GM18519 (cell line): ENCODE measurements around the gene ZFP36.
"Not testable (repeated sequence)": the region's sequence is repeated elsewhere in the genome, so short reads cannot be mapped to it uniquely, and the experiment has no call there.

ENCODE experiments used
- ATAC-seq: cut with Tn5 transposase; IDR thresholded peaks from one replicate; pipeline ENCODE4 v1.9.1; 2021; ENCODE audit warnings: mild to moderate bottlenecking, moderate library complexity; ENCODE audit not compliant: unreplicated experiment, low FRiP score

The ZFP36 gene

GRCh38 chr19:39406656-39407409, at the start of gene ZFP36:
TSS of gene ZFP36 (plus strand) at chr19:39406847. CDS start at chr19:39406905, 58 bp downstream.
- ATAC-seq: no peak

- ATAC-seq: no peak
Measured at GRCh38 chr19:39359026-39359425, 47.6 kb upstream of the ZFP36 start.

GRCh38 chr19:39360599-39360998, 46.0 kb upstream of the ZFP36 start:
- ATAC-seq: no peak

GRCh38 chr19:39362682-39363657, 43.7 kb upstream of the ZFP36 start:
- ATAC-seq: no peak

GRCh38 chr19:39363901-39364457, 42.7 kb upstream of the ZFP36 start:
- no peak for ATAC-seq

GRCh38 chr19:39365531-39365930, 41.1 kb upstream of the ZFP36 start:
- no peak for ATAC-seq

GRCh38 chr19:39369200-39369599, 37.4 kb upstream of the ZFP36 start:
- no peak for ATAC-seq

- no peak for ATAC-seq
Measured at GRCh38 chr19:39370735-39371134, 35.9 kb upstream of the ZFP36 start.

- ATAC-seq: no peak
Measured at GRCh38 chr19:39372047-39372802, 34.4 kb upstream of the ZFP36 start.

- no peak for ATAC-seq
Measured at GRCh38 chr19:39372941-39373340, 33.7 kb upstream of the ZFP36 start.

- ATAC-seq: no peak
Measured at GRCh38 chr19:39375929-39376328, 30.7 kb upstream of the ZFP36 start.

- ATAC-seq: no peak
Measured at GRCh38 chr19:39377373-39378362, 29.0 kb upstream of the ZFP36 start.

- not testable (repeated sequence) for ATAC-seq
Measured at GRCh38 chr19:39379366-39379765, 27.3 kb upstream of the ZFP36 start.

- ATAC-seq: no peak
Measured at GRCh38 chr19:39379865-39380396, 26.7 kb upstream of the ZFP36 start.

- ATAC-seq: no peak
Measured at GRCh38 chr19:39380521-39381502, 25.8 kb upstream of the ZFP36 start.

- no peak for ATAC-seq
Measured at GRCh38 chr19:39381910-39382611, 24.6 kb upstream of the ZFP36 start.
